SKM-1 (cell line): ENCODE measurements around the gene TMEM86A.

Experiments
- DNase-seq: peaks from one replicate; lab custom pipeline; 2025; ENCODE audit not compliant: unreplicated experiment; lab: John Stamatoyannopoulos, UW

Gene TMEM86A

DNA sequence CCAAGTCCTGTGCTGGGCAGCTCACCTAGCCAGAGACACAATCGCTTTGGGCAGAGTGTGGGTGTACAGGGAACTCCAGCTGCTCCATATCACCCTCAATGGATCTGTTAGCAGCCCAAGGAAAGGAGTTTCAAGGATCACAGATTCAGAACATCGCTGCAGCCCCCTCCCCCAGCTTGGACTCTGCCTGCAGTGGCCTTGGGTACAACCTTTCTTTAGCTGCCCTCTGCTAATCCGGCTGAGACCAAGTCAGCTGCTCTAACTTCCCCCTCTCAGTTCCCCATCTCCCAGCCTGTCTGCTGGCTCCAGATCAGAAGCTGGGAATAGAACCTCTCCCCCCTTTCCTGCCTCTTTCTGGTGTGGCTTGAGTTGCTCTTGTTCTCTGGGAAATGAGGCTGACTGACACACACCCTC lies 1.3 kb downstream of the TMEM86A start:
- no peak for DNase-seq

GRCh38 chr11:18700375-18700774 lies 1.8 kb downstream of the TMEM86A start:
- DNase-seq: no peak

GRCh38 chr11:18700872-18701271 lies 2.3 kb downstream of the TMEM86A start:
- no peak for DNase-seq

DNA sequence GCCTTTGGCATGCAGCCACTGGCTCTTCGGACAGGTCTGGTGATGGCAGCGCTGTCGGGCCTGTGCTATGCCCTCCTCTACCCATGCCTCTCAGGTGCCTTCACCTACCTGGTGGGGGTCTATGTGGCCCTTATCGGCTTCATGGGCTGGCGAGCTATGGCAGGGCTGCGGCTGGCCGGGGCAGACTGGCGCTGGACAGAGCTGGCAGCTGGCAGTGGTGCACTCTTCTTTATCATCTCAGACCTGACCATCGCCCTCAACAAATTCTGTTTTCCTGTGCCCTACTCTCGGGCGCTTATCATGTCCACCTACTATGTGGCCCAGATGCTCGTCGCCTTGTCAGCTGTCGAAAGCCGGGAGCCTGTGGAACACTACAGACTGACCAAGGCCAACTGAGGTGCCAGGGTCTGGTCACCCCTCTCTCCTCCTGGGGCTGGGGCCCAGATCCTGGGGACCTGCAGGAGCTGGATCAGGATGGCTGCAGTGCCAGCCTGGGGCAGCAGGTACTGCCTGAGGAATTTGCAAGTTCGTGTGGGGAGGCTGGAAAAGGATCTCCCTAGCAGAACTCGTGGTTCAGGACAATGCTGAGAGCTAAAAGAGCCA lies 3.1 kb downstream of the TMEM86A start:
- no peak for DNase-seq

- DNase-seq: no peak
These were observed 4.6 kb downstream of the TMEM86A start for GRCh38 chr11:18703001-18703763.

DNA sequence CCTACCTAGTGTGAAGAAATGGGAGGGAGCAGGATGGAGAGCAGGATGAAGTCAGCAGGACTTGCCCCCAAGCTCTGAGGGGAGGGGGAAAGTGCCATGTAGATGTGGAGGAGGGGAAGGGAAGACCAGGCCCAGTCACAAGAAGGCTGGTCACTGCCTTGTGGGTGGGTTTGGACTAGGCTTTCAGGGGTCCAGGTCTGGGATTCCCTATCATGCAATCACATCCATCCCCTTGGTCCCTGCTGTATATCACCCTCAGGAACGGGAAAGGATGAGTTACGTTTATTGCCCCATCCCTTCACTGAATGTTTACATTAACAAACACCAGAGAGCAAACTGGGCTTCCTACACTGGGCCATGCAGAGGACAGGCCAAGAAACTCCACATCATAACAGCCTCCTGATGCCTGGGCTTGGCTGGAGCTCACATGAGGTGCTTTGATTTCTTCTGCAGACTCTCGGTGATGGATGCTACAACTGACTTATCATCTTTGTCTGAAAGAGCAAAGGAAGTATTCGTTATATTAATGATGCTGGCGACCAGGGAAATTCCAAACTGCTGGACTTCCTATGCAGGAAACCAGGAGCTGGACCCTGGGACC lies 5.6 kb downstream of the TMEM86A start:
- DNase-seq: no peak

DNA sequence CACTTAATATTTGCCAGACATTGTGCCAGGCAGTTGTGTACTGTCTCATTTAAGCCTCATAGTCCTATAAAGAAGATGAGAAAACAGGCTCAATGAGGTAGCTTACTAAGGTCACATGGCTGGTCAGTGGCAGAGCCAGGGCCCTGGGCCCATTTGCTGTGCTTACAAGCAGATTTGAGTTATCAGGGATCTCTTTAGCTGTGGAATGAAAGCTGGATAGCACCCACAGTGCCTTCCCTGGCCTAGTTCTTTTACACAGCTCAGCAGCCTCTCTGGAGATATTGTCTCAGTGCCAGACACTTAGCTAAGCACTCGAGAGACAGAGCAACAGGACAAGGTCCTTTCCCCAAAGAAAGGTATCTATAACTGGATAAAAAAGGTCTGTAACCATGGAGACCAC lies 6.1 kb downstream of the TMEM86A start:
- DNase-seq: no peak

- DNase-seq: no peak
These were observed 7.2 kb downstream of the TMEM86A start for GRCh38 chr11:18705651-18706281.

- DNase-seq: no peak
These were observed 8.0 kb downstream of the TMEM86A start for GRCh38 chr11:18706330-18707243.

DNA sequence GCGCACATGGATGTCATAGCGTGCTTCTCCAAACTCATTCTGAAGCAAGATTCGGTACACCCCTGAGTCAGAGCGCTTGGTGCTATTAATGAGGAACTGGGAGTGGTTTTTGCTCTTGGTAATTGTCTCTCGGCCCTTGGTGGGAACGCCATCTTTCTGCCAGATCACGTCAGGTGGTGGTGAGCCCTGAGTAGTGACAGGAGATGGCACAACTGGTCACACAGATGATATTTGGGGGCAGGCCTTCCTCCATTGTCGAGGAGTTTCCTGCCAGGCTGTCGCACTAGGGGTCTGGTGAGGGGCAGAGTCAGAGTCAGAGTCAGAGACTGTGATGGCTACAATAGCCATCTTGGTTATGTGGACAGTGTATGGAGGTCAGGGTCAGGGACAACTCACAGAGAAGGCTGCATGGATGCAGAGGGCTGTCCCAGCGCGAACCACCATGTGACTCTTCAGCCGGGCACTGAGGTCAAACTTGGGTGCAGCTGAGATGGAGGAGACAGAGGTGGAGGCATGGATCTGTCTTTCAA lies 9.3 kb downstream of the TMEM86A start:
- DNase-seq: no peak

DNA sequence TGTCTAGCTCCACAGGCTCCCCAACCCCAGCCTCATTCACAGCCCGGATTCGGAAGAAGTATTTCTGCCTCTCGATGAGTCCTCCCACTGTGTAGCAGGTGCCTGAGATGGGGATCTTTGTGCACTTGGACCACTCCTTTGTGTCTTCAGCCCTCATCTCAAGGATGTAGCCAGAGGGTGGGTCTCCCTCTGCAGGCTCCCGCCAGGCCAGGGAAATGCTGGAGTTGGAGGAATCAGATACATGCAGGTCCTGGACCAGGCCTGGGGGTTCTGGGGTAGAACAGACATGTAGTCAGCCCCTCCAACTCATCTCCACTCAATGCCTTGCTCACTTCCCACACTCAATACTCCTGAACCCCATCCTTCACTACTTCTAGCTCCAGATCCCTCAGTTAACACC lies 10.8 kb downstream of the TMEM86A start:
- DNase-seq: no peak

DNA sequence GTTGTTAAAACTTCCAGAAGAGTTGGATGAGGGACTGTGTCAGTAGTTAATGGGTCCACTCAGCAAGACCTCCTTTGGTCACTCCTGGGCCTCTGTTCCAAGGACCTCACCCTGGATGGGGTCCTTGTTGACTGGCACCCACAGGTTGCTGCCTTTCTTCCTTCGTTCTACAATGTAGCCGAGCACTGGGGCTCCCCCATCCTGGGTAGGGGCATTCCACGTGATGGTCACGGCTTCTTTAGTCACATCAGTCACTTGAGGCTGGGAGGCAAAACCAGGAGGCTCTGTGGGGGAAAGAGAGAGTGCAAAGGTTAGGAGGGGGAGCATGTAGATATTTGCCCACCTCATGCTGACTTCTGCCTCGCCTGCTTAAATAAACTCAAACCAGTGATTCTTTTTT lies 12.0 kb downstream of the TMEM86A start:
- DNase-seq: no peak

DNA sequence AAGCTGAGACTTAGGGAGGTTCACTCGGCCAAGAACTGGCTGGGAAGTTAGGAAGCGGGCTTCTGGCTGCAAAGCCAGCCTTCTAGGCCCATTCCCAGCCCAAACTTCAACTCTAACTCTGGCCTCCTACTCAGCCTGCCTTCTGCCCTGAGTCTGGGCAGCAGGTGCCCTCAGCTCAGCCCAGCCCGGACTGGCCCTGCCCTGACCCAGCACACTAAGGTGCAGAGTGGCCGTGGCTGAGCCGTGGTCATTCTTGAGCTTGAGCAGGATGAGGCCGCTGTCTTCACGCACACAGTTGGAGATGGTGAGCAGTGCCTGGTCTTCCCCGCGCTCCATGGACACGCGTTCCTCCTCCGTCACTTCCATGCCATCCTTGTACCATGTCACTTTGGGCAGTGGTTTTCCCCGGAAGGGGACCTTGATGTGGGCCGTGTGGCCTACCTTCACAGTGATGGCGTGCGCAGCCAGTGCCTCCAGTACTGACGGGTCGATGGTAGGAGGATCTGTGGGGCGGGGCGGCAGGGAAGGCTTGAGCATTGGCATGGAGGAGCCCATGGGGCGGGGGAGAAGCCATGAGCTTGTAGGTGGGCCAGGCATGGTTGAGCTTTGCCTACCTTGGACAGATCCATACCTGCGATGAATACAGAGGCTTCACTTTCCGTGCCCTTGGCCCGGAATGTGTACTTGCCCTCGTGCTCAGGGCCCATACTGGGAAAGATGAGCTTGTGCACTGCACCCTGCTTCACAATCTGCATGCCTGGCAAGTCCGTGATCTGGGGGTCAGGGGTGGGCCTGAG lies 15.3 kb downstream of the TMEM86A start:
- DNase-seq: no peak

GRCh38 chr11:18714443-18714780 lies 15.8 kb downstream of the TMEM86A start:
- DNase-seq: no peak

DNA sequence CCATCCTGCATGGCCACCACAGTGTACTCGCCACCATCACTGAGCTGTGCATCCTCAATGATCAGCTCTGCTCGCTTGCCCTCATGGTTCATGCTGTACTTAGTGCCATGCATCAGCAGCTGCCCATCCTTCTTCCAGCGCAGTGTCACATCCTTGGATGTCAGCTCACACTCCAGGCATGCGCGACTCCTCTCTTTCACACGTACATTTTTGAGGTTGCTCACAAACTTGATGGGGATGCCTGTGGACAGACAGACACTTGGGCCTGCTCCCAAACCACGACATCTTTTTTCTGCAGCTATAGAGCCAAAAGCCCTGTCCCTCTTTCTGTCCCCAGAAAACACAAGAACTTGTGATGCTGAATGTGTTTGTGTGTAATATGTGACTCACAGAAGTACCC lies 16.9 kb downstream of the TMEM86A start:
- no peak for DNase-seq

- no peak for DNase-seq
These were observed 21.7 kb downstream of the TMEM86A start for GRCh38 chr11:18720091-18720807.

- no peak for DNase-seq
These were observed 22.4 kb downstream of the TMEM86A start for GRCh38 chr11:18720808-18721560.

DNA sequence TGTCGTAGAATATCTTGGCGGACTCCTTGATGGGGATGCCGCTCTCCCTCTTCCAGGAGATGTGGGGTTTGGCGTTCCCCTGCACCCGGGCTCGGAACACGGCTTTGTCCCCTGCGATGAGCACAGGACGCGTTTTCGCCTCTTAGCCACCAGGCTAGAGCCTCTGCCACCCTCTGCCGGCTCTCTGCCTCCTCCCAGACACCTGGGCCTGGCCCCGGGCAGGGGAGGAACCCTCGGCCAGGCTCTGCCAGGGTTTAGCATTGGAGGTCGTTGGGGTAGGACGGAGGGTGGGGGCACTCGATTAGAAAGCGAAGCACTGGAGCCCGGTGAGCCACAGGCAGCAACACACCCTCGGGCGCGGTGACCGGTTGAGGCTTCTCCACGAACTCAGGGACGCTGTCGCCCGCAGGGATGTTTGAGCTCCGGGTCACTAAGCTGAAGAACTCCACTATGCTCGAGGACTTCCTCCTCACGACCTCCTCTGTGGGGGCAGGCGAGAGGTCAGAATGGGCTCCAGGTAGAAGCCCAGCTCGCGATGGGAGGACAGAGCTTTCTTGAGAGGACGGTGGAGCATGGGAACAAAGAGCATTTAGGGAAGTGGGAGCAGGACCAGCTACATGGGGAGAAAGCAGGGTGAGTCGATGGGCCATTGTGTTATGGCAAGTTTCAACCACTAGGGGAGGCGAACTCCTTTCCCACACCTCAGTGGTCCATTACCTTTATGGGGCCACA lies 23.1 kb downstream of the TMEM86A start:
- peak; percentile 58 for DNase-seq
